ENCODE results near the gene PPARG. TPM values are rescaled to one million over a fixed set of nuclear protein-coding genes. Genes with fewer than 3 reads are reported as not detected.
A peak's percentile ranks its signal among the peaks of the same experiment; 100 is the strongest.

The PPARG gene
- total and polyA plus RNA-seq, 8 donors, result 3.3 to 52.0 (median 5.4) TPM

GRCh38 chr3:12316729-12317351 lies 28.0 kb downstream of the PPARG start:
- Histone ChIP-seq H3K4me3 (no peak overlapping the region), H3K36me3 (no peaks in the 10 kb centered on the region), H3K27me3 (no peaks in the 10 kb centered on the region), H3K27ac (no peak overlapping the region), H3K9me3 (no peaks in the 10 kb centered on the region), H3K4me1 (peaks cover 4 to 9% of the 10 kb centered on the region in 2 donors)
- intact Hi-C loops (cut with DNase I), result no loop called here
- DNase-seq (no peak), ATAC-seq (no peak)
- no peak for TF ChIP-seq CTCF (IDR thresholded peaks at IDR 0.05)

- no peak overlapping the region for H3K4me3 ChIP-seq
- H3K36me3 ChIP-seq, result no peaks in the 10 kb centered on the region
- H3K4me1 ChIP-seq, result peaks cover 5 to 9% of the 10 kb centered on the region in 2 donors
- H3K9me3 ChIP-seq, result no peaks in the 10 kb centered on the region
- H3K27me3 ChIP-seq, result no peaks in the 10 kb centered on the region
- intact Hi-C loops (cut with DNase I), result no loop called here
- peak; percentile 89 for ATAC-seq
- no peak for TF ChIP-seq CTCF (IDR thresholded peaks at IDR 0.05)
- H3K27ac ChIP-seq, result no peak overlapping the region
- DNase-seq, result peak in 2 of 4 donors; percentile 8 to 42
Observed at GRCh38 chr3:12317914-12318313, 29.0 kb downstream of the PPARG start.

- Histone ChIP-seq H3K9me3 (no peaks in the 10 kb centered on the region), H3K4me1 (peaks cover 9 to 14% of the 10 kb centered on the region in 2 donors), H3K27ac (no peak overlapping the region), H3K4me3 (no peak overlapping the region), H3K36me3 (no peaks in the 10 kb centered on the region), H3K27me3 (no peaks in the 10 kb centered on the region)
- ATAC-seq, result no peak
- DNase-seq, result no peak
- TF ChIP-seq CTCF (IDR thresholded peaks at IDR 0.05), result no peak
- intact Hi-C loops (cut with DNase I), result no loop called here
Observed at GRCh38 chr3:12318758-12319621, 30.1 kb downstream of the PPARG start.

GRCh38 chr3:12321015-12321414 lies 32.1 kb downstream of the PPARG start:
- TF ChIP-seq CTCF (IDR thresholded peaks at IDR 0.05), result no peak
- Histone ChIP-seq H3K9me3 (no peaks in the 10 kb centered on the region), H3K4me1 (peaks cover 9 to 24% of the 10 kb centered on the region in 2 donors), H3K4me3 (no peak overlapping the region), H3K27ac (no peak overlapping the region), H3K27me3 (no peaks in the 10 kb centered on the region), H3K36me3 (no peaks in the 10 kb centered on the region)
- DNase-seq (no peak), ATAC-seq (no peak)
- intact Hi-C loops (cut with DNase I), result no loop called here

- H3K36me3 ChIP-seq, result no peaks in the 10 kb centered on the region
- H3K4me3 ChIP-seq, result no peak overlapping the region
- intact Hi-C loops (cut with DNase I), result no loop called here
- H3K4me1 ChIP-seq, result peaks cover 9 to 35% of the 10 kb centered on the region in 2 donors
- DNase-seq (no peak), ATAC-seq (no peak)
- peak overlapping the region in 1 of 2 donors; percentile 14 for H3K27ac ChIP-seq
- no peaks in the 10 kb centered on the region for H3K27me3 ChIP-seq
- H3K9me3 ChIP-seq, result no peaks in the 10 kb centered on the region
- TF ChIP-seq CTCF (IDR thresholded peaks at IDR 0.05), result no peak
Observed at GRCh38 chr3:12323237-12323636, 34.4 kb downstream of the PPARG start.
